ENCODE data around the gene TLE4.

GRCh38 chr9:79694208-79694607, 122.4 kb downstream of the TLE4 start:
- TF ChIP-seq, protein P1, sequence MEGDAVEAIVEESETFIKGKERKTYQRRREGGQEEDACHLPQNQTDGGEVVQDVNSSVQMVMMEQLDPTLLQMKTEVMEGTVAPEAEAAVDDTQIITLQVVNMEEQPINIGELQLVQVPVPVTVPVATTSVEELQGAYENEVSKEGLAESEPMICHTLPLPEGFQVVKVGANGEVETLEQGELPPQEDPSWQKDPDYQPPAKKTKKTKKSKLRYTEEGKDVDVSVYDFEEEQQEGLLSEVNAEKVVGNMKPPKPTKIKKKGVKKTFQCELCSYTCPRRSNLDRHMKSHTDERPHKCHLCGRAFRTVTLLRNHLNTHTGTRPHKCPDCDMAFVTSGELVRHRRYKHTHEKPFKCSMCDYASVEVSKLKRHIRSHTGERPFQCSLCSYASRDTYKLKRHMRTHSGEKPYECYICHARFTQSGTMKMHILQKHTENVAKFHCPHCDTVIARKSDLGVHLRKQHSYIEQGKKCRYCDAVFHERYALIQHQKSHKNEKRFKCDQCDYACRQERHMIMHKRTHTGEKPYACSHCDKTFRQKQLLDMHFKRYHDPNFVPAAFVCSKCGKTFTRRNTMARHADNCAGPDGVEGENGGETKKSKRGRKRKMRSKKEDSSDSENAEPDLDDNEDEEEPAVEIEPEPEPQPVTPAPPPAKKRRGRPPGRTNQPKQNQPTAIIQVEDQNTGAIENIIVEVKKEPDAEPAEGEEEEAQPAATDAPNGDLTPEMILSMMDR (IDR thresholded peaks at IDR 0.05), result no peak
- no peak for TF ChIP-seq POLR2A (IDR thresholded peaks at IDR 0.05)
